GM19240 (cell line): ENCODE measurements around the gene SLC25A11.

ENCODE experiments used
- DNase-seq: peaks from one replicate; pipeline ENCODE4 v3.0.0; 2011; ENCODE audit warnings: low spot score; ENCODE audit not compliant: insufficient read length

Gene SLC25A11, protein sequence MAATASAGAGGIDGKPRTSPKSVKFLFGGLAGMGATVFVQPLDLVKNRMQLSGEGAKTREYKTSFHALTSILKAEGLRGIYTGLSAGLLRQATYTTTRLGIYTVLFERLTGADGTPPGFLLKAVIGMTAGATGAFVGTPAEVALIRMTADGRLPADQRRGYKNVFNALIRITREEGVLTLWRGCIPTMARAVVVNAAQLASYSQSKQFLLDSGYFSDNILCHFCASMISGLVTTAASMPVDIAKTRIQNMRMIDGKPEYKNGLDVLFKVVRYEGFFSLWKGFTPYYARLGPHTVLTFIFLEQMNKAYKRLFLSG

DNA sequence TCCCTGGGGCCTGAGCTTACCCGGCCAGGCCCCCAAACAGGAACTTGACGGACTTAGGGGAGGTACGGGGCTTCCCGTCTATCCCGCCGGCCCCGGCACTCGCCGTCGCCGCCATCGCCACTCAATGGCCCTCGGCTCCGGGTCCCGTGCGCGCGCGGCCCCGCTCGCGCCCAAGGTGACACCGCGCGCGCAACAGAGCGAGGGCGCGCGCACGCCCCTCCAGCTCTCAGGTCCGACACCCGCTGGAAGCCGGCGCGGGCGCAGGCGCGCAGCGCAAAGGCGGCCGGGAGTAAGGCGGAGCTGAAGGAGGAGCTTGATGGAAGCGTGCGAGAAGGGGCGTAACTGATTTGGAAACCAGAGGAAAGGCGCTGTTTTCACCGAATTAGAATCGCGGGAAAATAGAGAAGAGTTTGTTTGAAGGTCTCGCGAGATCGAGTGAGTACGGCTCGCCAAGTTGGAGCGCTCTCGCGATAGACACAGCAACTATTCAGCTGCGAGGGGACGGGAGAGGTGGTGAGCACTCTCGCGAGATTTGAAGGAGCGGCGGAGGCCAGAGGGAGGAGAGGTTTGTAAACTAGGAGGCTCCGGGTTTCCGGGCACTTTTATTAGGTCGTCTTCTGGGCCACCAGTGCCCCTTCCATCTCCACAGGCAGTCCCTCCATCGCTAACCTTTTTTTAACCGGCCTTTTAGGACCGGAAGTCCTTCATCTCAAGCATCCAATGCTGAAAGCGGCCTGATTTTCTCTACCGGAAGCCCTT is at the start of gene SLC25A11, which contains the start of gene RNF167:
Gene SLC25A11, minus strand, starts transcription at position 251 of the 759 bp plus-strand sequence. Its CDS starts 136 bp downstream, at position 115.
Gene RNF167, plus strand, starts transcription at position 473 of the 759 bp plus-strand sequence. CDS start 642 bp downstream, outside the sequence.
- peak; percentile 86 for DNase-seq

DNA sequence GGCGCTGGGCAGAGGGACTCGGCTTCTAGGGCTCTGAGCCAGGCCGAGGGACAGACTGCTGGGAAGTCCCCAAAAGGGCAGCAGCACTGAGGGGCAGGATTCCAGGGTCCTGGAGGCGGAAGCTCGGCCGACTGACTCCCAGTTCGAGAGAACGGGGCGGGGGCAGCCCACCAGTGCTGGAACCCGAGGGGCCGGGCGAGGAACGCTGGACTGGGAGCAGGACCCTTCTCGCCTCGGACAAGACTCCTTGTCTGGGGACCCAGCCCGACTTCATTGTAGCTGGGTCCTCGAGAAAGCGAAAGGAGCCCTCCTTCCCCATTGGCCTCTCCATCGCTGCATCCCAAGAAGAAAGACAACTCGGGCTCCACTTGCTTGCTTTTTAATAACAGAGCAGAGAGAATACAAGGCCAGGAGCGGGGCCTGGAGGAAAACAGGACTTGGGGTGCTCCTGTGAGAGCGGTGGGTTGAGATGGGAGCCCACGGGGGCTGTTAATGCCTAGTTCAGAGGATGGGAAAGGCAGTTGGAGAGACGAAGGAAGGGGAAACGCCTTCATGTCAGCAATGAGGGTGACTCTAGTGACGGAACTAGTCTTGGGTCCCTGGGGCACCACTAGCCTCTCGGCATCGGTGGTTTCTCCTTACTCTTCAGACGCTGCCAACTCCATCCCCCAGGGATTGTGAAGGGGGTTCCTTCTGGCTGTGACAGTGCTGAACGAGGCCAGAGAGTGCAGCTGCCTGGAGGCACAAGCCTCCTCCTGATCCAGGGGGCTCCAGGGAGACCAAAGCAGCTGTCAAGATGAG is 48.1 kb upstream of the SLC25A11 start:
- DNase-seq: no peak

DNA sequence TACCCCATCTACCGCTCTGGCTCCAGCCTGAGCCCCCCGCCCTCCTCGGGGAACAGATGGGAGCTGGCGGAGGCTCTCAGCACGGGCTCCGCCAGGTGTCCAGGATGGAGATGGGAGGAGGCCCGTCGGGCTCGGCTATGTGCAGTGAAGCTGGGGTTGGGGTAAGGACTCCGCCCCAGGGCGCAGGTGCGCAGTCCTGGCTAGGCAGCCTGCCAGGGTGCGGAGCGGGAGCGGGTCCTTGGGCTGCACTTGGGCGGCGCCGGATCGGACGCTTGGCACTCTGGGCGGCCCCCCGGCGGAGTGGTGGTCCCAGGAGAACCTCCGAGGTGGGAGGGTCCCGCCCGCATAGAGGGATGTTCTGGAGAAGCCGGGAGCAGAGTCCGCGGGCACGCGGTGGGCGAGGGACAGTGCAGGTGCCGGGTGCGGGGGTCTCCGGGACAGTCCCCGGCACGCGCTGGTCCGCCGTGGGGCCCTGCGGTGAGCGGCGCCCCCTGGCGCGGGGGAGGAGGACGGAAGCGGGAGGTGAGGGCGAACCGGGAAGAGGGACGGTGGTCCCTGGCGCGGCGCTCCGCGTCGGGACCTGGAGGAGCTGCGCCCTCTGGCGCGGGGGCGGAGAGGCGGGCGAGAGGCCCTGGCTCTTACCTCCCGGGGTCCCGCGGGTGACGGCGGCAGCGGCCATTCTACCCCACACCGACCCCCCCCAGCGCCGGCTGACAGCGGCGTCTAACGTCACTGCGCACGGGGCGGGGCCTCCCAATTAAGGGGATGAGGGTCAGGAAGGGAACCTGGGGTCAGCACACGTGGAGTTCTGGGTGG is 47.3 kb upstream of the SLC25A11 start, which contains the start of gene CAMTA2:
Gene CAMTA2, minus strand, starts transcription at position 725 of the 816 bp plus-strand sequence. CDS start 1,453 bp downstream, outside the sequence.
- peak; percentile 63 for DNase-seq

DNA sequence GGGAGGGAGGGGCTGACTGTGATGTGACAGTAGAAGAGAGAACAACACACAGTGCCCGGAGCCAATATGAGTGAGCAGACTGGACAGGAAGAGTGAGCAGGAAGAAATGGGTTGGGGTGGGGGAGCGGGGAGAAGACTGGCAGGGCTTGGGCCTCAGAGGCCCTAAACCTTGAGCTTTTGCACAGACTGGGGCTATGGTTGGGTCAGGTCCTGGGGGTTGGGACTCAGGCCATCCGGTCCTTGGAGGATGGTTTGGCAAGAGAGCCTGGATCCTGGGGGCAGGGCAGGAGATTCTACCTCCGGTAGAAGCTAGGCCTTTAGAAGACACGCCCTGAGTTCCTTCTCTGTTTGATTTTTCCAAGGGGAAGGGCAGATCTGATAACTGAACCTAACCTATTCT is 46.6 kb upstream of the SLC25A11 start:
- DNase-seq: no peak

DNA sequence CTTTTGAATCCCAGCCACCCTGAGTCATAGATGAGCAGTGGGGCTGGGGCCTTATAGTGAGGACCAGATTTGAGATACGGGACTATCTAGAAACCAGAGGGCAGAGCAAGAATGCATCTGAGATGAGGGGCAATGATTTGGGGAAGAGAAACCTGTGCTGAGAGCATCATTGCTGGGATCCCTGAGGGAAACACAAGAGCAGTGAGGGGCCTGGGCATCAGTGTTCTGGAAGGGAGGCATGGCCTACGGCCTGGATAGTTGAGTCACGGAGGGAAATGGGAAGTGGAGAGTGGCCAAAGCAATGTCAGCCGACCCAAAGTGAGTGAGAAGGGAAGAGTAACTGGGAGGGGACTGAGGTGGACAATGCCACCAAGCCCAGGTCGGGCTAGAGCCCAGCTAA is 42.5 kb upstream of the SLC25A11 start:
- DNase-seq: no peak

DNA sequence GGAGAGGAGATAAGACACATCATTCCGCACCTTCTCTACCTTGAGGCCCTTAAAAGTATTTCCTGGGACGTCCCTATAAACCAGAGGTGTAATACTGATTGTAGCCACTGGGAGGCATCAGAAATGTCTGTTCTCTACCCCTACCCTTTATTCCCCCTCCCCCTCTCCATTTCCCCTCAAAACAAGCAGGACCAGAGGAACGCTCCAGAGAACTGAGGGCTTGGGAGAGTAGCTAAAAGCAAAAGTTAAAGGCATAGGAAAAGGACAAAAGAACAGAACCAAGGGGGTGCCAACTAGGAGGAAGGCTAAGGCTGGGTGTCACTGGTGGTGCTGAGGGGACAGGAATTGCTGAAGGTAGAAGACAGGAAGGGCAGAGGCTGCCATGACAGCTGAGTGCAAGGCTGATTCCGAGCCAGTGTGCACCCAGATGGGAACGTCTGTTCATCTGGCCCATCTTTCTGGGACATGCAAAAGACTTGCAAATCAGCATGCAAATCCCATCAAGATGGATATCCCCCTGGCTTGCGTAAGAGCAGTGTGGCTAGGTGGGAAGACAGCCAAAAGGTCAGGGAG is 40.9 kb upstream of the SLC25A11 start:
- no peak for DNase-seq

DNA sequence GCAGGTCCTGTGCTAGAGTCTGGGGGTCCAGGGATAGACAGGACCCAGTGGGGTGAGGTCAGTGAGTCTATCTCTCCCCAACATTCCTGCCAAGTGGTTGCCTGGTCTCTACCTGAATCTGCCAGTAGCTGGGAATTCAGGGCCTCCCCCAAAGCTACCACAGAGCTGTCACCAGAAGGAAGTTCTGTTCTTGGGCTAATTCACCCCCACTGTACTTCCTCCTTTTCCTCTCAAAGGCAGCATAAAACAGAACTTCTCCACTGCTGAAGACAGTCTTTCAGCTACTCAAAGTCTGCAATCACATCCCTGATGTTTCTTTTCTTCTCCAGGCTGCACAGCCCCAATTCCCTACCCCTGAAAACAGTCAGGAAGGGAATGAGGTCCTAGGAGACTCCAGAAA is 38.9 kb upstream of the SLC25A11 start:
- no peak for DNase-seq

DNA sequence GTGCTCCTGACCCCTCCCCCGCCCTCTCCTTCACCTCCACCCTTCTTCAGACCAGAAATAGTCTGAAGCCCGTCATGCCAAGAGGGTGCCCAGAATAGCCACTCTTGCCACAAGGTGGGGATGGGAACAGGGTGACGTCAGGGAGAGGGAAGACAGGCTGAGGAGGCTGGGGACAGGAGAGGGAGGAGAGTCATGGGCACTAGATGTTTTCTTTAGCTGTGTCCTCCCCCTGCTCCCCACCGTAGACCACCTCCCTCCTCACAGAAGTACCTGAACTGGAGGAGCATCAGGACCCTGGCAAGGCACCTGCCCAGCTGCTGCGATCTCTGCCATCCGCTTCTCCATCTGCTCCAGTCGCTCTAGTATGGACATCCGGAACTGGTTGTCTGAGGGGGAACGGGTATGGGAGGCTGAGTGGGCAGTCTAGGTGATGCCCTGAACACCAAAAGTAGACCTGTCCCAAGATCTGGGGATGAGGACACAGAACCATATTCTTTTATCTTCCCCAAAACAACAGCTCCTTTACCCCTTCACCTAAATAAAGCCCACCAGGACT is 34.3 kb upstream of the SLC25A11 start:
- no peak for DNase-seq

DNA sequence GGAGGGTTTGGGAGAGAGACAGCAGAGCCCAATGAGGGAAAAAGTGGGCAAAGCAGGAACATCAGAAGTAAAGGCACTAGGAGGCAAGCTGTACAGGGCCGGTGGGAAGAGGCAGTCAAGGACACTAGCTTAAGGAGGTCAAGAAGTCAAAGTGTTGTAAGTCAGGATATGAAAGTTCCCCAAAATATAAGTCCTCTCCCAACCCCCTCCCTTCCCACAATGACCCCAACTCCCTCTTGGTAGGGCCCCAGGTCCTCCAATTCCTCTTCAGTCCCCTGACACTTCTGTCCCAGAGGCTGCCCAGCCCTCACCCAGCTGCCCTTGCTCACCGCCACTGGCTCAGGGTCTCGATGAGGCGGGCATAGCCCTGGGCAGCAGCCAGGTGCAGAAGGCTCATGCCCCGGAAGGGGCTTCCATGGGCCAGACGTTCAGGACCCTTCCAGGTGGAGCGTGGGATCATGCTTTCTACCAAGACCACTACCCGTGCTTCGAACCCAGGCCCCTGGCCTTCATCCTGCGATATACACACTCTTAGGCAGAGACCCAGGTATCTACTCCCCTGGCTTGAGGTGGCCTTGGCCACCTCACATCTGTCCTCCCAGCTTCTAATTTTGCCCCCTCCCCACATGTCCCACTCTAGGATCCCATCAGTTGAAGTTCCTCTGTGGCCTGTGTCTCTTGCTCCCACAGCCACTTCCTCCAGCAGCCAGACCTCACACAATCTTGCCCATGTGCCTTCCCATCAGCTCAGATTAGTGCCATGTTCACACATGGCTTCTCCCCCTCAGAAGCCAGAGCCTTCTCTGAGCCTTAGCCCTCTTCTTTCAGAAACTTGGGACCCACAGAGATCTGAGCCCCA is 33.6 kb upstream of the SLC25A11 start:
- DNase-seq: no peak

DNA sequence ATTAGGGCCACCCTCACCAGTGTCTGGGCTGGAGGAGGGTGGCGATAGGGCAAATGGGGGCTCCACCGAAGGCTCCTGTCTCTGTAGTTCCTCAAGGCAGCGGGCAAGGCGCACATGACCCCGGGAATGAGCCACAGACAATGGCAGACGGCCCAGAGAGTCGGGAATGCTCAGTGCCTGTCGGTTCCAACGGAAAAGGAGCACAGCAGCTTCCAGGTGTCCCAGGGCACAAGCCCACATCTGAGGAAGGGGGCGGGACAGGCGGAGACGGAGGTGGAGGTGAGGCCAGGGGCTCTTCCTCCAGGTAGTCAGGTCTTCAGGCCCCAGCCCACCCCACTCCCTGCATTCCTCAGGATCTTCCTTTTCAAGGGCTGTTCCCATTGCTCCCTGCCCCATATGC is 32.9 kb upstream of the SLC25A11 start:
- no peak for DNase-seq

DNA sequence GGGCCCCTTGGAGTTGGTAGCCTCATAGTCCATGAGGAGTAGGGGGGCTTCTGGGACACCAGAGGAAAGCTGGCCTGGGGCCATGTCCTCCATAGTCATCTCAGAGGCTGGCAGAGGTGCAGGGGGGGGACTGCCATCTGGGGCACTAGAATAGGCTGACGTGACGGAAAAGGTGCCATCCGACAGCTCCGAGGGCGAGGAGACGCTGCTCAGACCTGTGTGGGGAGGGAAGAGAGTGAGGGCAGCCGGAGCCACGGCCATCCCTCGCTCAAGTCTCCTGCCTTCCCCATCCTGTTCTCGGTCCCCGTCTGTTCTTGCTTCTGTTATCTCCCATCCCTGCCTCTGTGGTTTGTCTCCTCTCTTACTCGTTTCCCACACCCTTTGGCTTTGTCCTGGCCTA is 32.5 kb upstream of the SLC25A11 start:
- DNase-seq: no peak

DNA sequence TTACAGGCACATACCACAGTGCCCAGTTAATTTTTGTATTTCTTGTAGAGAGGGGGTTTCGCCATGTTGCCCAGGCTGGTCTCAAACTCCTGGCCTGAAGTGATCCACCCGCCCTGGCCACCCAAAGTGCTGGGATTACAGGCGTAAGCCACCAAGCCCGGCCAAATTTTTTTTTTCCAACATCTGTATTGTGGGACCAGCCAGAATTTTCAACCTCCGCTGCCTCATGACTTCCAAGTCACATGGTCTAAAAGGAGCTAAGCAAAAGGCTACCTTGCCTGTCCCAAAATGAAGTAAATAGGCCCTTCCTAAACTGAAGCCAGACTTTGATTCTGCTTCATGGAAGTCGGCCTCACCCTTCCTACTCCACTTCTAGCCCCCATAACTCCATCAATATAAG is 32.0 kb upstream of the SLC25A11 start:
- no peak for DNase-seq

DNA sequence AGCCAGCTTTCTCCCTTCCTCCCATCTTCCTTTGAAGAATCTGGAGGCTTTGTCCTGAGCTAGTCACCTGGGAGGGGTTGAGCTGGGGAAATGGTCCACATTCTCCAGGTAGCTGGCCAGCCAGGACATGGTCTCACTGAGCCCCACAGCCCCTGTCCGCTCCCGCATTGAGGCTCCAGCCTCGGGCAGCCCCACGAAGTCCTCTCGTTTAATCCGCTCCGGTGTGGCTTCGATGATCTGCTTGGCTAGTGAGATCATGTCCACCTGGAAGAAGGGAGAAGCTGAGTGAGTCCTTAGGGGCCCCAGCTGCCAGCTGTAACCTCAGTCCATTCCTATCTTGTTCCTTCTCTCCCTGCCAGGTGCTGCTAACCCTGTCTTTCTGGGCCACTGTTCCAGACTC is 30.4 kb upstream of the SLC25A11 start:
- no peak for DNase-seq

DNA sequence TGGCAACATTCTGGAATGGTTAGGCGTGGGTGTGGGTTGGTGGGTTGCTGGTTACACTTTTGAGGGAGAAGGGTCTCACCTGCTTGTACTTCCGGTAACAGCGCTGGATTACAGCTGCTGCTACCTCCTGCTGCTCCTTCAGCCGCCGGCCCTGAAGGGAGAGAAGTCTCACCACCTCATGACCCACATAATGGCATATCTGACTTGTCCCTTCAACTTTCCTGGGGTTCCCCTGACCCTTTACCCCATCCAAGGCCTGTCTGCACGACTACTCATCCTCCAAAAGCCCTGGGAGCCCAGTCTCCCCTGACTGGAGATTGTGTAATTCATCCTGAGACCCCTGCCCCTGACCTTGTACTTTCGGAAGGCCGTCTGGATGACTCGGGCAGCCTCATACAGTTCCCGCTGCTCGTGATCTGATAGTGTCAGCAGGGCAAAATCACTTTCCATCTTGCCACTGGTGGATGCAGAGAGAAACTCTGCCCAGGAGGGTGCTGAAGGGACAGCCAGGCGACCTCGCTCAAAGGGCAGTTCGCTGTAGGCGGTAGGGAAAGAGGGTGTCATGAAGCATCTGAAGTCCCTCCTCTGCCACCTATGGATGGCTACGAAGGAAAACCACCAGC is 29.8 kb upstream of the SLC25A11 start:
- DNase-seq: no peak

DNA sequence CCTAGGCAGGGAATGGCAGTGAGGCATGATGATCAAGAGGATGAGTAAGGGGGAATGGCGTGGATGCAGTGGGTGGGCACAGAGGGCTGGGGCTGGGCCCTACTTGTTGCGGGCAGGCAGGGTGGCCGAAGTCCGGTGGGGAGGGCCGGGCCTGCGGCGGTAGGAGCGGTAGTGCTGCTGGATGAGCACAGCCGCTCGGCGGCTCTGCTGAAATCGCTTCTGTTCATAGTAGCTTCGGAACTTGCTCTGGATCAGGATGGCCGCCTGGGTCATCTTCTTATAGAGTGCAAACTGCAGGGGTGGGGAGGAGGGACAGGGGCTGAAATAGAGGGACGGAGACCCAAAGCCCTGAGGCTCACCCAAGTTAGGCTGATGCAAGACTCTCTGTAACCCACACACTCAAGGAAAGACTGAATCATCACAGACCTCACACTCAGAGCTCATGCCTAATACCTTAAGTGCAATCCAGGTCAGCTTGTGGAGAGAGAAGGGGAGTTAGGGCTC is 29.3 kb upstream of the SLC25A11 start:
- no peak for DNase-seq

DNA sequence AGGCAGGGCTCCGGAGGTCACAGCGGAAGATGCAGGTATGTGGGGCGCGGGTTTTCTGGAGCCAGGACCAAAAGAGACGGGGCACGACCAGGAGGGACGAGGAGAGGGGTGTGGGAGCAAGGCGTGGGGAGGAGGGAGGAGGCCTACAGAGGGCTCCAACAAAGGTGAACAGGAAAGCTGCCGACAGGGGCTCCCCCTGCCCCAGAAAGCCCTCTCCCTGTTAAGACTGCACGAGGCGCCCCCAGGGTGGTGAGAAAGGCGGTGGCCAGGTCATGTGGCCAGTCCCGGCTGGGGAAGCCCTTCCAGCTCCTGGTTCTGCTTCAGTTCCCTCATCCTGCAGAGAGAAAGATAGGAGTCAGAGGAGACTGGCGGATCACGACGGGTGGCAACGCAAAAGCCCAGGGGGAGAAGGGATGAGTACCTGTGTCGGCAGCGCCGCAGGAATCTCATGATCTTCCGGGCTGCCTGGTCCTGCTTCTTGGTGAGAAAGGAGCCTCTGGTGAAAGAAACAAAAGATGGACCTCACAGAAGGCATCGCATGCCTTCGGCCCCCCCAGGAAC is 28.7 kb upstream of the SLC25A11 start:
- no peak for DNase-seq

DNA sequence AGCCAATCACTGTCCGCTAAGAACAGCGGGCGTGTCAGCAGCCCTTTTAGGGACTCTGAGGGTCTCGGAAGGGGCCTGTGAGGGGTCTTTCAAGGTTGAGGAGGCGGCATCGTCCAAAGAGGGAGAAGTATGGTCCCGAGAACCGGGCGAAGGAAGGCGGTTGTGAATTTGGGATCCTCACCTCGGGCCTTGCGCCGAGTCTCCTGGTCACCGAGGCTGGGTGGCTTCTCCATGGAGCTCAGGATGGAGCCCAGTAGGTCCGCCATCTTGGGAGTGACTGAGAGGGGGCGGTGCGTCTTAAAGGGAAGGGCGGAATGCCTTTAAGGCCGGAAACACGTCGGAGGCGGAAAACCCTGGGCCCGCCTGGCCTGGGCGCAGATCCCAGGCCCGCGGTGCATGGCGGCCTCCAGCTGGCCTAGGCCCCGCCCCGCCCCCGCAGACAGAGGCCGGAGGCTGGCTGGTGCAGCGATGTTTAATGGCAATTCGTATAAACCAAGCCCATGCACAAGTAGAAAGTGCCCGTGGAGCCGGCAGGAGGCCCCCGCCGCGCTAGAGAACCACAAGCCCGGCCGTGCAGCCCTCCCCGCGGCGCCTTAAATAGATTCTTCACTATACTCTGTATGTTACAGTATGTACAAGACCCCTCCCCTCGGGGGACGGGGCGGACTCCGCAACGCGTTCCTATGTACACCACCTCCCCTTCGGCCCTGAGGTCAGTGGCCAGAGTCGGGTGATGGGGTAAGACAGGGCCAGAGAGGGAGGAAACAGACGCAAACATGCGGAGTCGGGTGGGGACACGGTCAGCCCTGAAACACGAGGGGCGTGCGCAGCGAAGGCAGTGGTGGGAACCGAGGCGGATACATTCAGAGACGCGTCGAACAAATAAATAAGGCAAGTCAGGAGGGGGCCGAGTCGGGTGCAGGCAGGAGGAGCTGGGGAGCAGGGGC is 28.0 kb upstream of the SLC25A11 start, which contains the start of gene SPAG7:
Gene SPAG7, minus strand, starts transcription at position 279 of the 947 bp plus-strand sequence. Its CDS starts 13 bp downstream, at position 266.
- peak; percentile 87 for DNase-seq
